ENCODE data around the gene NBEA. TPM values are rescaled to one million over a fixed set of nuclear protein-coding genes. Genes with fewer than 3 reads are reported as not detected.

Gene NBEA
- total RNA-seq, 1 donor from 2014 or later = 10.8 TPM

DNA sequence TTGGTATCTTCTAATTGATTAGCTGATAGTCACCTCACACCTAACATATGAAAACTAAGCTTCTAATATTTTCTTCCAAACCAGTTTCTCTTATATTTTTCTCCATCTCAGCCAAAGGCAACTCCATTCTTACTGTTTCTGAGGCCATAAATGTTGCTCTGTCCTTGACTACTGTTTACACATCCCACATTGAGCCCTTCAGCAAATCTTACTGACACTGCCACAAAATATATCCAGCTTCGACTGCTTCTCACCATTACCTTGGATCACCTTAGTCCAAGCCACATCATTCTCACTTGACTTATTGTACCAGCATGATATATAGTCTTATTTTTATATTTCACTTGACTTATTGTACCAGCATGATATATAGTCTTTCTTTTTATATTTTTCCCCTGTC, 412.8 kb downstream of the NBEA start:
- TF ChIP-seq, protein P1, sequence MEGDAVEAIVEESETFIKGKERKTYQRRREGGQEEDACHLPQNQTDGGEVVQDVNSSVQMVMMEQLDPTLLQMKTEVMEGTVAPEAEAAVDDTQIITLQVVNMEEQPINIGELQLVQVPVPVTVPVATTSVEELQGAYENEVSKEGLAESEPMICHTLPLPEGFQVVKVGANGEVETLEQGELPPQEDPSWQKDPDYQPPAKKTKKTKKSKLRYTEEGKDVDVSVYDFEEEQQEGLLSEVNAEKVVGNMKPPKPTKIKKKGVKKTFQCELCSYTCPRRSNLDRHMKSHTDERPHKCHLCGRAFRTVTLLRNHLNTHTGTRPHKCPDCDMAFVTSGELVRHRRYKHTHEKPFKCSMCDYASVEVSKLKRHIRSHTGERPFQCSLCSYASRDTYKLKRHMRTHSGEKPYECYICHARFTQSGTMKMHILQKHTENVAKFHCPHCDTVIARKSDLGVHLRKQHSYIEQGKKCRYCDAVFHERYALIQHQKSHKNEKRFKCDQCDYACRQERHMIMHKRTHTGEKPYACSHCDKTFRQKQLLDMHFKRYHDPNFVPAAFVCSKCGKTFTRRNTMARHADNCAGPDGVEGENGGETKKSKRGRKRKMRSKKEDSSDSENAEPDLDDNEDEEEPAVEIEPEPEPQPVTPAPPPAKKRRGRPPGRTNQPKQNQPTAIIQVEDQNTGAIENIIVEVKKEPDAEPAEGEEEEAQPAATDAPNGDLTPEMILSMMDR (conservative IDR thresholded peaks at IDR 0.05) = no peak
- Mint-ChIP-seq H3K36me3 (ENCODE audit: low read depth) (peaks cover 3% of the 10 kb centered on the region), H3K9me3 (peaks cover 6% of the 10 kb centered on the region), H3K27me3 (ENCODE audit: low read depth) (no peaks in the 10 kb centered on the region), H3K27ac (ENCODE audit: unreplicated experiment) (no peak overlapping the region), H3K4me3 (no peak overlapping the region), H3K4me1 (peaks cover 17% of the 10 kb centered on the region)
- no peak for DNase-seq (ENCODE audit: low read depth, low spot score)

DNA sequence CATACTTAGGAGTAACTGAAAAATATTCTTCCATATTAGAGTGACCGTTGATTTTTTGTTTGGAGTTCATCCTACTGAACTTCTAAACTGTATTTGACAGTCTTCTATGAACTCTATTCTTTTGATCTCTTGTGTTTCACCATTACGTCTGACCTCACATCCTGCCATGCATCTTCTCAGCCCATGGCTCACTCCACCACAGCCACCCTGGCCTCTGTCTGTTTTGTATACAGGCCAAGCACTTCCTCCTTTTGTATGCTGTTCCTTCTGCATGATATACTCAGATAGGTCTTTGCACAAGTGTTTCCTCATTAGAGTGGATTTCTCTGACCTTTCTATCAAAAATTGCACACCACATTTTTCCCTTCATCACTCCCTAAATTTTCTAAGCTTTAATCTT, 414.5 kb downstream of the NBEA start:
- Mint-ChIP-seq H3K27me3 (ENCODE audit: low read depth) (no peaks in the 10 kb centered on the region), H3K27ac (ENCODE audit: unreplicated experiment) (no peak overlapping the region), H3K9me3 (peaks cover 6% of the 10 kb centered on the region), H3K4me3 (no peak overlapping the region), H3K36me3 (ENCODE audit: low read depth) (peaks cover 6% of the 10 kb centered on the region), H3K4me1 (peaks cover 6% of the 10 kb centered on the region)
- TF ChIP-seq, protein P1 (conservative IDR thresholded peaks at IDR 0.05) = no peak
- no peak for DNase-seq (ENCODE audit: low read depth, low spot score)

GRCh38 chr13:35365883-35366282, 423.8 kb downstream of the NBEA start:
- TF ChIP-seq, protein P1 (conservative IDR thresholded peaks at IDR 0.05) = no peak
- no peaks in the 10 kb centered on the region for H3K27me3 Mint-ChIP-seq (ENCODE audit: low read depth)
- peaks cover 8% of the 10 kb centered on the region for H3K36me3 Mint-ChIP-seq (ENCODE audit: low read depth)
- peaks cover 6% of the 10 kb centered on the region for H3K9me3 Mint-ChIP-seq
- H3K27ac Mint-ChIP-seq (ENCODE audit: unreplicated experiment) = no peak overlapping the region
- DNase-seq (ENCODE audit: low read depth, low spot score) = no peak
- H3K4me1 Mint-ChIP-seq = no peaks in the 10 kb centered on the region
- no peak overlapping the region for H3K4me3 Mint-ChIP-seq

DNA sequence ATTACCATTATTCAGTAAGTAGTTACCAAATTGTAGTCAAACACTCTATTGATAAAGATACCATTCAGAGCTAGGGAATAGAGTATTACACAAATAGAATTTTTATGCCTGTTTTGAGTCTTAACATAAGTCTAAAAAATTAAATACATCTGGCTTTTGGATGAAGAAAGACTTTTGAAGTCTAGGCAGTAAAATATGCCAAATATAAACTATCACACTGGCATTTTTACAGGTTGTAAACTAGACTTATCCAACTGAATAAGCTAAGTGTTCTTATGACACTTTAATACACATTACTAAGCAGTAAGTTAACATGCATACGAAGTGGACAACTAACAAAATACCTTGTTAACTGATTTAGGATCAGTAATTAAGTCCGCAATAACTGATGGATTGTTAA, 425.5 kb downstream of the NBEA start:
- no peak for DNase-seq (ENCODE audit: low read depth, low spot score)
- no peak overlapping the region for H3K27ac Mint-ChIP-seq (ENCODE audit: unreplicated experiment)
- no peak overlapping the region for H3K4me3 Mint-ChIP-seq
- peaks cover 14% of the 10 kb centered on the region for H3K36me3 Mint-ChIP-seq (ENCODE audit: low read depth)
- no peaks in the 10 kb centered on the region for H3K4me1 Mint-ChIP-seq
- no peaks in the 10 kb centered on the region for H3K27me3 Mint-ChIP-seq (ENCODE audit: low read depth)
- TF ChIP-seq, protein P1 (conservative IDR thresholded peaks at IDR 0.05) = no peak
- H3K9me3 Mint-ChIP-seq = peaks cover 17% of the 10 kb centered on the region

DNA sequence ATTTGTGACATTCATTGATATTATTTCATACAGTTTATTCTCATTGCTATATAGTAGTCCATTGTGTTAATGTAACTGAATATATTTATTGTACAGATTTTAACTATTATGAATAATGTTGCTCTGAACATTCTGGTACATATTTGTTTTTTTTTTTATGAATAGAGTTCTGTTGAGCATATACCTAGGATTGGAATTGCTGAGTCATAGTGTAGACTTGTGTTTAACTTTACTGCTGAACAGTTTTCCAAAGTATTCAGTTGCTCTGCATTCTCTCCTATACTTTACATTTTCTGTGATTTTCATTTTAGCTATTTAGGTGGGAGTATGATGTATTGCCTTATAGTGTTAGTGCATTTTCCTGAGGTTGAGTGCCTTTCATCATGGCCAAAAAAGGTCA, 436.9 kb downstream of the NBEA start:
- Mint-ChIP-seq H3K27me3 (ENCODE audit: low read depth) (no peaks in the 10 kb centered on the region), H3K4me3 (no peak overlapping the region), H3K4me1 (no peaks in the 10 kb centered on the region), H3K36me3 (ENCODE audit: low read depth) (no peaks in the 10 kb centered on the region), H3K9me3 (no peaks in the 10 kb centered on the region), H3K27ac (ENCODE audit: unreplicated experiment) (no peak overlapping the region)
- no peak for DNase-seq (ENCODE audit: low read depth, low spot score)
- TF ChIP-seq, protein P1 (conservative IDR thresholded peaks at IDR 0.05) = no peak

- Mint-ChIP-seq H3K9me3 (no peaks in the 10 kb centered on the region), H3K27ac (ENCODE audit: unreplicated experiment) (no peak overlapping the region), H3K27me3 (ENCODE audit: low read depth) (no peaks in the 10 kb centered on the region), H3K4me1 (no peaks in the 10 kb centered on the region), H3K36me3 (ENCODE audit: low read depth) (no peaks in the 10 kb centered on the region), H3K4me3 (no peak overlapping the region)
- DNase-seq (ENCODE audit: low read depth, low spot score) = no peak
- TF ChIP-seq, protein P1 (conservative IDR thresholded peaks at IDR 0.05) = no peak
These were observed 437.6 kb downstream of the NBEA start for GRCh38 chr13:35379663-35380062.
